ENCODE measurements around the gene EXOC5.

- TF ChIP-seq CTCF (conservative IDR thresholded peaks at IDR 0.05 in 1 of 2, IDR thresholded peaks at IDR 0.05 in 1 of 2; ENCODE audit: extremely low read depth in 1 of 2, insufficient read depth in 1 of 2, low read depth in 1 of 2, low read length in 2 of 2) (peak; percentile 83 to 88), EZH2 (IDR thresholded peaks at IDR 0.05; ENCODE audit: borderline replicate concordance, low read length) (no peak)
Observed at GRCh38 chr14:57317248-57317833, 48.6 kb upstream of the EXOC5 start.

Measured in mammary epithelial cell (primary cell).